ENCODE measurements around the gene SLC47A1.

SLC47A1 gene, protein sequence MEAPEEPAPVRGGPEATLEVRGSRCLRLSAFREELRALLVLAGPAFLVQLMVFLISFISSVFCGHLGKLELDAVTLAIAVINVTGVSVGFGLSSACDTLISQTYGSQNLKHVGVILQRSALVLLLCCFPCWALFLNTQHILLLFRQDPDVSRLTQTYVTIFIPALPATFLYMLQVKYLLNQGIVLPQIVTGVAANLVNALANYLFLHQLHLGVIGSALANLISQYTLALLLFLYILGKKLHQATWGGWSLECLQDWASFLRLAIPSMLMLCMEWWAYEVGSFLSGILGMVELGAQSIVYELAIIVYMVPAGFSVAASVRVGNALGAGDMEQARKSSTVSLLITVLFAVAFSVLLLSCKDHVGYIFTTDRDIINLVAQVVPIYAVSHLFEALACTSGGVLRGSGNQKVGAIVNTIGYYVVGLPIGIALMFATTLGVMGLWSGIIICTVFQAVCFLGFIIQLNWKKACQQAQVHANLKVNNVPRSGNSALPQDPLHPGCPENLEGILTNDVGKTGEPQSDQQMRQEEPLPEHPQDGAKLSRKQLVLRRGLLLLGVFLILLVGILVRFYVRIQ

DNA sequence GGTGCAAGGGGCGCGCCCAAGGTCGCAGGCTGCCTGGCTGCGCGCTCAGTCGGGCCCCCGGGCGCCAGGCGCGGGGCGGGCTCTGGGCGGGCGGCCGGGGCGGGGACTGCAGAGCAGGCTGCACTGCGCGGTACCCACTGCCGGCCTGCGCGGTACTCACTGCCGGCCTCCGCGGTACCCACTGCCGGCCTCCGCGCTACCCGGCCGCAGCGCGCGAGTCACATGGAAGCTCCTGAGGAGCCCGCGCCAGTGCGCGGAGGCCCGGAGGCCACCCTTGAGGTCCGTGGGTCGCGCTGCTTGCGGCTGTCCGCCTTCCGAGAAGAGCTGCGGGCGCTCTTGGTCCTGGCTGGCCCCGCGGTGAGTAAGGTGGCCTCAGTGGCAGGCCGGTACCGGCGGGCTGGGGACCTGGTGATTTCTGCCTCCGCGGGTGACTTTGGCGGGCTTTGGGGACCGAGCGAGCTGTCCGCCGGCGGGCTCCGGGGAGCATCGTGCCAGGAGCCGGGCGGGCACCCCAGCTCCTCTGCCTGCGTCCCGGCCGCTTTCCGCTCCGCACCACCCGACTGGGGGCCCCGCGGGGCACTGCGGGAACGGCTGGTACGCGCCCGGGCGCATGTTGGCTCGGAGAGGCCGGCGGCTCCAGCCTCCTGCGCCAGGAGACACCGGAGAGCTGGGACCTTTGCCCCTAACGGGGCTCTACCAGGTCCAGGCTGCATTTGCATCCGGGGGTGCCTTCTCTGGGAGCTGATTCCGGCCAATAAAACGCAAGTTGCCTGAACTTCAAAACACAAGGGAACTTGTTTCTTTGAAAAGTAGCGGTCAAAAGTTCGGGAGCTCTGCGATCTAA is at the start of gene SLC47A1:
Gene SLC47A1 (plus strand): TSS at position 137 of the 844 bp plus-strand sequence. CDS start 86 bp downstream, at position 223.
- CTCF ChIA-PET, result interaction anchor here (0.6 to 1.1 kb wide), 9 partner anchors 21 to 233 kb away, joined by 3 to 4 read pairs (median 3); partner anchors contain the start of gene B9D1
- POLR2A ChIA-PET, result interaction anchor here (0.7 to 2.0 kb wide), 4 partner anchors 112 to 211 kb away, joined by 4 to 22 read pairs (median 8); partner anchors contain the start of genes ALDH3A2 and MAPK7
- H3K4me3 ChIP-seq (ENCODE audit: low read depth, low read length), result peak within 1 kb of the TSS; percentile 63
- TF ChIP-seq KLF1 (tag by site-specific recombination; IDR thresholded peaks at IDR 0.05) (no peak), ZNF239 (tag by site-specific recombination; IDR thresholded peaks at IDR 0.05) (no peak), ZNF777 (tag by site-specific recombination; IDR thresholded peaks at IDR 0.05; ENCODE audit: borderline replicate concordance) (no peak), SCRT2 (tag by site-specific recombination; IDR thresholded peaks at IDR 0.05) (no peak), ZSCAN30 (tag by site-specific recombination; IDR thresholded peaks at IDR 0.05) (peak; percentile 16; the same call in 1 of the 2 replicates), ZNF416 (tag by site-specific recombination; IDR thresholded peaks at IDR 0.05) (no peak), BCL11A (tag by site-specific recombination; IDR thresholded peaks at IDR 0.05; ENCODE audit: low read depth) (no peak), ZNF571 (tag by site-specific recombination; IDR thresholded peaks at IDR 0.05) (no peak), ZNF670 (tag by site-specific recombination; IDR thresholded peaks at IDR 0.05; ENCODE audit: low read depth) (no peak), ZBTB7A (tag by site-specific recombination; IDR thresholded peaks at IDR 0.05; ENCODE audit: low read depth) (peak; percentile 26; the same call in 1 of the 2 replicates), ZNF423 (tag by site-specific recombination; IDR thresholded peaks at IDR 0.05) (peak; percentile 11; the same call in 1 of the 2 replicates), ZNF138 (tag by site-specific recombination; IDR thresholded peaks at IDR 0.05; ENCODE audit: borderline replicate concordance) (no peak), ZBTB21 (tag by site-specific recombination; IDR thresholded peaks at IDR 0.05) (no peak), ZNF621 (tag by site-specific recombination; IDR thresholded peaks at IDR 0.05) (no peak), YY1 (tag by site-specific recombination; IDR thresholded peaks at IDR 0.05) (no peak)
- TF ChIP-seq, protein P1, sequence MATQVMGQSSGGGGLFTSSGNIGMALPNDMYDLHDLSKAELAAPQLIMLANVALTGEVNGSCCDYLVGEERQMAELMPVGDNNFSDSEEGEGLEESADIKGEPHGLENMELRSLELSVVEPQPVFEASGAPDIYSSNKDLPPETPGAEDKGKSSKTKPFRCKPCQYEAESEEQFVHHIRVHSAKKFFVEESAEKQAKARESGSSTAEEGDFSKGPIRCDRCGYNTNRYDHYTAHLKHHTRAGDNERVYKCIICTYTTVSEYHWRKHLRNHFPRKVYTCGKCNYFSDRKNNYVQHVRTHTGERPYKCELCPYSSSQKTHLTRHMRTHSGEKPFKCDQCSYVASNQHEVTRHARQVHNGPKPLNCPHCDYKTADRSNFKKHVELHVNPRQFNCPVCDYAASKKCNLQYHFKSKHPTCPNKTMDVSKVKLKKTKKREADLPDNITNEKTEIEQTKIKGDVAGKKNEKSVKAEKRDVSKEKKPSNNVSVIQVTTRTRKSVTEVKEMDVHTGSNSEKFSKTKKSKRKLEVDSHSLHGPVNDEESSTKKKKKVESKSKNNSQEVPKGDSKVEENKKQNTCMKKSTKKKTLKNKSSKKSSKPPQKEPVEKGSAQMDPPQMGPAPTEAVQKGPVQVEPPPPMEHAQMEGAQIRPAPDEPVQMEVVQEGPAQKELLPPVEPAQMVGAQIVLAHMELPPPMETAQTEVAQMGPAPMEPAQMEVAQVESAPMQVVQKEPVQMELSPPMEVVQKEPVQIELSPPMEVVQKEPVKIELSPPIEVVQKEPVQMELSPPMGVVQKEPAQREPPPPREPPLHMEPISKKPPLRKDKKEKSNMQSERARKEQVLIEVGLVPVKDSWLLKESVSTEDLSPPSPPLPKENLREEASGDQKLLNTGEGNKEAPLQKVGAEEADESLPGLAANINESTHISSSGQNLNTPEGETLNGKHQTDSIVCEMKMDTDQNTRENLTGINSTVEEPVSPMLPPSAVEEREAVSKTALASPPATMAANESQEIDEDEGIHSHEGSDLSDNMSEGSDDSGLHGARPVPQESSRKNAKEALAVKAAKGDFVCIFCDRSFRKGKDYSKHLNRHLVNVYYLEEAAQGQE (tag by site-specific recombination; IDR thresholded peaks at IDR 0.05), result no peak
- TF ChIP-seq, protein P2, sequence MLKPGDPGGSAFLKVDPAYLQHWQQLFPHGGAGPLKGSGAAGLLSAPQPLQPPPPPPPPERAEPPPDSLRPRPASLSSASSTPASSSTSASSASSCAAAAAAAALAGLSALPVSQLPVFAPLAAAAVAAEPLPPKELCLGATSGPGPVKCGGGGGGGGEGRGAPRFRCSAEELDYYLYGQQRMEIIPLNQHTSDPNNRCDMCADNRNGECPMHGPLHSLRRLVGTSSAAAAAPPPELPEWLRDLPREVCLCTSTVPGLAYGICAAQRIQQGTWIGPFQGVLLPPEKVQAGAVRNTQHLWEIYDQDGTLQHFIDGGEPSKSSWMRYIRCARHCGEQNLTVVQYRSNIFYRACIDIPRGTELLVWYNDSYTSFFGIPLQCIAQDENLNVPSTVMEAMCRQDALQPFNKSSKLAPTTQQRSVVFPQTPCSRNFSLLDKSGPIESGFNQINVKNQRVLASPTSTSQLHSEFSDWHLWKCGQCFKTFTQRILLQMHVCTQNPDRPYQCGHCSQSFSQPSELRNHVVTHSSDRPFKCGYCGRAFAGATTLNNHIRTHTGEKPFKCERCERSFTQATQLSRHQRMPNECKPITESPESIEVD (tag by site-specific recombination; IDR thresholded peaks at IDR 0.05), result no peak
- TF ChIP-seq, protein P3, sequence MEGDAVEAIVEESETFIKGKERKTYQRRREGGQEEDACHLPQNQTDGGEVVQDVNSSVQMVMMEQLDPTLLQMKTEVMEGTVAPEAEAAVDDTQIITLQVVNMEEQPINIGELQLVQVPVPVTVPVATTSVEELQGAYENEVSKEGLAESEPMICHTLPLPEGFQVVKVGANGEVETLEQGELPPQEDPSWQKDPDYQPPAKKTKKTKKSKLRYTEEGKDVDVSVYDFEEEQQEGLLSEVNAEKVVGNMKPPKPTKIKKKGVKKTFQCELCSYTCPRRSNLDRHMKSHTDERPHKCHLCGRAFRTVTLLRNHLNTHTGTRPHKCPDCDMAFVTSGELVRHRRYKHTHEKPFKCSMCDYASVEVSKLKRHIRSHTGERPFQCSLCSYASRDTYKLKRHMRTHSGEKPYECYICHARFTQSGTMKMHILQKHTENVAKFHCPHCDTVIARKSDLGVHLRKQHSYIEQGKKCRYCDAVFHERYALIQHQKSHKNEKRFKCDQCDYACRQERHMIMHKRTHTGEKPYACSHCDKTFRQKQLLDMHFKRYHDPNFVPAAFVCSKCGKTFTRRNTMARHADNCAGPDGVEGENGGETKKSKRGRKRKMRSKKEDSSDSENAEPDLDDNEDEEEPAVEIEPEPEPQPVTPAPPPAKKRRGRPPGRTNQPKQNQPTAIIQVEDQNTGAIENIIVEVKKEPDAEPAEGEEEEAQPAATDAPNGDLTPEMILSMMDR (tag by site-specific recombination; IDR thresholded peaks at IDR 0.05), result peak; percentile 9; the same call in 1 of the 2 replicates
- TF ChIP-seq, protein P4, sequence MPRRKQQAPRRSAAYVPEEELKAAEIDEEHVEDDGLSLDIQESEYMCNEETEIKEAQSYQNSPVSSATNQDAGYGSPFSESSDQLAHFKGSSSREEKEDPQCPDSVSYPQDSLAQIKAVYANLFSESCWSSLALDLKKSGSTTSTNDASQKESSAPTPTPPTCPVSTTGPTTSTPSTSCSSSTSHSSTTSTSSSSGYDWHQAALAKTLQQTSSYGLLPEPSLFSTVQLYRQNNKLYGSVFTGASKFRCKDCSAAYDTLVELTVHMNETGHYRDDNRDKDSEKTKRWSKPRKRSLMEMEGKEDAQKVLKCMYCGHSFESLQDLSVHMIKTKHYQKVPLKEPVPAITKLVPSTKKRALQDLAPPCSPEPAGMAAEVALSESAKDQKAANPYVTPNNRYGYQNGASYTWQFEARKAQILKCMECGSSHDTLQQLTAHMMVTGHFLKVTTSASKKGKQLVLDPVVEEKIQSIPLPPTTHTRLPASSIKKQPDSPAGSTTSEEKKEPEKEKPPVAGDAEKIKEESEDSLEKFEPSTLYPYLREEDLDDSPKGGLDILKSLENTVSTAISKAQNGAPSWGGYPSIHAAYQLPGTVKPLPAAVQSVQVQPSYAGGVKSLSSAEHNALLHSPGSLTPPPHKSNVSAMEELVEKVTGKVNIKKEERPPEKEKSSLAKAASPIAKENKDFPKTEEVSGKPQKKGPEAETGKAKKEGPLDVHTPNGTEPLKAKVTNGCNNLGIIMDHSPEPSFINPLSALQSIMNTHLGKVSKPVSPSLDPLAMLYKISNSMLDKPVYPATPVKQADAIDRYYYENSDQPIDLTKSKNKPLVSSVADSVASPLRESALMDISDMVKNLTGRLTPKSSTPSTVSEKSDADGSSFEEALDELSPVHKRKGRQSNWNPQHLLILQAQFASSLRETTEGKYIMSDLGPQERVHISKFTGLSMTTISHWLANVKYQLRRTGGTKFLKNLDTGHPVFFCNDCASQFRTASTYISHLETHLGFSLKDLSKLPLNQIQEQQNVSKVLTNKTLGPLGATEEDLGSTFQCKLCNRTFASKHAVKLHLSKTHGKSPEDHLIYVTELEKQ (tag by site-specific recombination; IDR thresholded peaks at IDR 0.05; ENCODE audit: borderline replicate concordance), result no peak
- TF ChIP-seq, protein P5, sequence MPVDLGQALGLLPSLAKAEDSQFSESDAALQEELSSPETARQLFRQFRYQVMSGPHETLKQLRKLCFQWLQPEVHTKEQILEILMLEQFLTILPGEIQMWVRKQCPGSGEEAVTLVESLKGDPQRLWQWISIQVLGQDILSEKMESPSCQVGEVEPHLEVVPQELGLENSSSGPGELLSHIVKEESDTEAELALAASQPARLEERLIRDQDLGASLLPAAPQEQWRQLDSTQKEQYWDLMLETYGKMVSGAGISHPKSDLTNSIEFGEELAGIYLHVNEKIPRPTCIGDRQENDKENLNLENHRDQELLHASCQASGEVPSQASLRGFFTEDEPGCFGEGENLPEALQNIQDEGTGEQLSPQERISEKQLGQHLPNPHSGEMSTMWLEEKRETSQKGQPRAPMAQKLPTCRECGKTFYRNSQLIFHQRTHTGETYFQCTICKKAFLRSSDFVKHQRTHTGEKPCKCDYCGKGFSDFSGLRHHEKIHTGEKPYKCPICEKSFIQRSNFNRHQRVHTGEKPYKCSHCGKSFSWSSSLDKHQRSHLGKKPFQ (tag by site-specific recombination; IDR thresholded peaks at IDR 0.05), result no peak

More for the DNA sequence above, at the start of gene SLC47A1:
- Histone ChIP-seq H3K9me3 (ENCODE audit: control insufficient read depth, insufficient read depth, low read depth, low read length) (no peaks in the 10 kb centered on the region), H3K4me1 (ENCODE audit: control insufficient read depth, insufficient read depth, low read length) (0 out of 2 replicates have a peak, but pooled peaks cover 2% of the 10 kb centered on the region), H3K27ac (ENCODE audit: extremely low read depth, low read depth, low read length) (peak within 1 kb of the TSS; percentile 58; the same call in 1 of the 2 replicates), H3K36me3 (ENCODE audit: control insufficient read depth in 2 of 2, insufficient read depth in 1 of 2, low read length in 2 of 2) (no peaks in the 10 kb centered on the region)

Measured in HEK293 (cell line).